Measurements from ENCODE around the gene EHMT1.

- TF ChIP-seq, protein P1, sequence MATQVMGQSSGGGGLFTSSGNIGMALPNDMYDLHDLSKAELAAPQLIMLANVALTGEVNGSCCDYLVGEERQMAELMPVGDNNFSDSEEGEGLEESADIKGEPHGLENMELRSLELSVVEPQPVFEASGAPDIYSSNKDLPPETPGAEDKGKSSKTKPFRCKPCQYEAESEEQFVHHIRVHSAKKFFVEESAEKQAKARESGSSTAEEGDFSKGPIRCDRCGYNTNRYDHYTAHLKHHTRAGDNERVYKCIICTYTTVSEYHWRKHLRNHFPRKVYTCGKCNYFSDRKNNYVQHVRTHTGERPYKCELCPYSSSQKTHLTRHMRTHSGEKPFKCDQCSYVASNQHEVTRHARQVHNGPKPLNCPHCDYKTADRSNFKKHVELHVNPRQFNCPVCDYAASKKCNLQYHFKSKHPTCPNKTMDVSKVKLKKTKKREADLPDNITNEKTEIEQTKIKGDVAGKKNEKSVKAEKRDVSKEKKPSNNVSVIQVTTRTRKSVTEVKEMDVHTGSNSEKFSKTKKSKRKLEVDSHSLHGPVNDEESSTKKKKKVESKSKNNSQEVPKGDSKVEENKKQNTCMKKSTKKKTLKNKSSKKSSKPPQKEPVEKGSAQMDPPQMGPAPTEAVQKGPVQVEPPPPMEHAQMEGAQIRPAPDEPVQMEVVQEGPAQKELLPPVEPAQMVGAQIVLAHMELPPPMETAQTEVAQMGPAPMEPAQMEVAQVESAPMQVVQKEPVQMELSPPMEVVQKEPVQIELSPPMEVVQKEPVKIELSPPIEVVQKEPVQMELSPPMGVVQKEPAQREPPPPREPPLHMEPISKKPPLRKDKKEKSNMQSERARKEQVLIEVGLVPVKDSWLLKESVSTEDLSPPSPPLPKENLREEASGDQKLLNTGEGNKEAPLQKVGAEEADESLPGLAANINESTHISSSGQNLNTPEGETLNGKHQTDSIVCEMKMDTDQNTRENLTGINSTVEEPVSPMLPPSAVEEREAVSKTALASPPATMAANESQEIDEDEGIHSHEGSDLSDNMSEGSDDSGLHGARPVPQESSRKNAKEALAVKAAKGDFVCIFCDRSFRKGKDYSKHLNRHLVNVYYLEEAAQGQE (IDR thresholded peaks at IDR 0.05; ENCODE audit: insufficient read depth in 1 of 2, low read depth in 2 of 2, low read length in 2 of 2): no peak
- TF ChIP-seq SIN3A (IDR thresholded peaks at IDR 0.05; ENCODE audit: borderline replicate concordance, insufficient read depth, low read length) (no peak), POLR2AphosphoS5 (IDR thresholded peaks at IDR 0.05; ENCODE audit: low read depth, low read length) (no peak)
Measured at GRCh38 chr9:137789295-137789895, 170.6 kb downstream of the EHMT1 start.
